HG02970 (cell line): Measurements from ENCODE around the gene DPM2.

Experiments
- ATAC-seq: cut with Tn5 transposase; IDR thresholded peaks from one replicate; pipeline ENCODE4 v1.9.1; 2021; ENCODE audit warnings: mild to moderate bottlenecking, moderate library complexity, moderate number of reproducible peaks; ENCODE audit not compliant: unreplicated experiment, low FRiP score

The DPM2 gene

GRCh38 chr9:127958728-127959127 is 21.1 kb upstream of the DPM2 start:
- no peak for ATAC-seq

- no peak for ATAC-seq
These were observed 17.8 kb upstream of the DPM2 start for GRCh38 chr9:127955294-127956015.

GRCh38 chr9:127954831-127955293 is 17.2 kb upstream of the DPM2 start:
- no peak for ATAC-seq

DNA sequence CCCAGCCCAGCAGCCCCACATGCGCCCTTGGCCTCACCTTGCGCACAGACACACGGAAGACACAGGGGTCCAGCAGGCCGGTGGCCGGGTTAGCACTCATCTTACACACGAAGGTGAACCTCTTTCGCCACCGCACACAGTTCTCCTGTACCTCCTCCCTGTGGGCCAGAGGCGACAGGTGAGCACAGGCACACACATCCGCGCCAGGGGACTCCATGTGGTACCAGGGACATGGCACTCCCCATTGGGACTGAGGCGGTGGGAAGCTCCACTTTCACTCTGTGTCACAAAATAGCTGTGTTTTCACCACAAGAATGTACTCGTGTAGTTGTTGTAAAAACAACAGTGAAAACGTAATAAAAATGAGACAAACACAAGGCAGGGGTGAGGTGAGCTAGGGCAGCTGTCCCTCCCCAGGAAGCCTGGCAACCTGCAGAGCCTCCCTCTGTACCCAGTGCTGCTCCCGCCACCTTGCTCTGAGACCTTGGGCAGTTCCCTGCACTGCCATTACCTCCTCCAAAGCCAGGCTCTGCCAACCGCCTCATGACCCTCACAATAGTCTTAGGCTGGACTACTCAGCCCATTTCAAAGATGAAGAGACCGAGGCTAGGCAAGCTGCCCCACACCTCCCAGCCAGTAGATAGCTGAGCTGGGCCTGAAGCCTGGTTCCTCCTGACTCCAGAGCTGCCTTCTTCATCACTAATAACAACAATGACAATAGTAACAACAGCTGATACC is 16.3 kb upstream of the DPM2 start:
- ATAC-seq = no peak

DNA sequence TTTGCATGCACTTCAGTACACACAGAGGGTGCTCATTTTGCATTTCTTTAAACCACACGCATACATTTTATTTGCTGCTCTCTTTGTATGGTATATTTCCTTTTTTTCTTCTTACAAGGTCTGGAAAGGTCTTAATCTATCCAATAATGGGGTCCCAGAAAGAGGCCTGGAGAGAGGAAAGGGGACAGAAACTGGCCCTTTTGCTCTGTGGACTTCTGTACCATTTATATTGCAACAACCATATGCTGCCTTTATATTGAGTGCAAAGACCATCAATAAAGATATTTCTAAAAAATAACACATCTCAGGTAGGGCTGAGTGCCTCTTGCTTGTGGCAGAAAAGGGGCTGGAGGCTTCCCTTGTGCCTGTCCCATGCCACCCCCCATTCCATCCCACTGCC is 15.5 kb upstream of the DPM2 start:
- no peak for ATAC-seq

- ATAC-seq = no peak
These were observed 13.0 kb upstream of the DPM2 start for GRCh38 chr9:127950513-127951289.

DNA sequence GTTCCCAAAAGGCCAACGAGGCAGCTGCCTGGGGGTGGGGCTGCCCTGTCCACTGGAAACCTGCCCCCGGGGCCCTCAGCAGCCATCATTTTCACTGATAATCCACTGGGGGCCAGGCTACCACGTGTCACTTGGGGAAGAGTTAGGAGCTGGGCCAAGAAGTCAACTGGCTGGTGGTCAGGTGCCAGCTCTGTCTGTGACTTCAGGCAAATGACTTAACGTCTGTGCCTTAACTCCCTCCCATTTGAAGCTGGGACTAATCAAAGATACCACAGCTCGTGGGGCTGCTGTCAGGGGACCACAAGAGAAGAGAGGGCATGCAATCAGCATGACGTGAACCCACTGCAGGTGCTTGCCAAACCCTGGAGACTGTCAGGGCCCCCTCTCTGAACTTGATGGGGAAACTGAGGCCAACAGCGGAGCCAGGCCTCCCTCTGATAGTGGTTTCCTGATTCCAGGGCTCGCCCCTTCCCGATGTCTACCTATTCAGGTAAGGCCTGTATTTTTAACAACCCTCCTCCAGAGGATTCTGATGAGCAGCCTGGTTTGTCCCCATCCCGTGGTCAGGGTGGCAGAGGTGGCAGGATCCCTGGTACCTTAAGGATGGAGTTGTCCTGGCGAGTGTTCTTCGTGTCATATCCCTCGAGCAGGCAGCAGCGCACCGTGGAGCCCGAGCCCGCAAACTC is 12.3 kb upstream of the DPM2 start:
- ATAC-seq = no peak

GRCh38 chr9:127947841-127948710 is 10.4 kb upstream of the DPM2 start:
- ATAC-seq = no peak

DNA sequence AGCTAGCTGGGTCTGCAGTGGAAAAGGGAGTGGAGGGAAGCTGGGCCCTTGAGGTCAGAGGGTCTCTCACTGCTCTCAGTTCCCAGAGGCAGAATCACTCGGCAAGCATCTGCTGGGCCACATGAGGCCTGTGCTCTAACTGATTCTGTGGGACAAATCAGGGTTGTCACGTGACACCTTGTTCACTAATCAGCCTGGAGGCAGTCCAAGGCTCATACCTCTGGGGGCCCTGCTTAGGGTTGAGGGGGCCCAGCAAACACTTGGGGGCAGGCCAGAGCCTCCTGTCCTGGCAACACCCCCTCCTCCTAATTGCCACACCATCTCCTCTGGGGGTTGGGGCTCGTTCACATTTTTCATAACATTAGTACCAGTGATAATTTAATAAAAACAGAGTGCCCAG is 9.1 kb upstream of the DPM2 start:
- ATAC-seq = no peak

GRCh38 chr9:127945942-127946341 is 8.3 kb upstream of the DPM2 start:
- no peak for ATAC-seq

- ATAC-seq = no peak
These were observed 7.7 kb upstream of the DPM2 start for GRCh38 chr9:127945338-127945737.

DNA sequence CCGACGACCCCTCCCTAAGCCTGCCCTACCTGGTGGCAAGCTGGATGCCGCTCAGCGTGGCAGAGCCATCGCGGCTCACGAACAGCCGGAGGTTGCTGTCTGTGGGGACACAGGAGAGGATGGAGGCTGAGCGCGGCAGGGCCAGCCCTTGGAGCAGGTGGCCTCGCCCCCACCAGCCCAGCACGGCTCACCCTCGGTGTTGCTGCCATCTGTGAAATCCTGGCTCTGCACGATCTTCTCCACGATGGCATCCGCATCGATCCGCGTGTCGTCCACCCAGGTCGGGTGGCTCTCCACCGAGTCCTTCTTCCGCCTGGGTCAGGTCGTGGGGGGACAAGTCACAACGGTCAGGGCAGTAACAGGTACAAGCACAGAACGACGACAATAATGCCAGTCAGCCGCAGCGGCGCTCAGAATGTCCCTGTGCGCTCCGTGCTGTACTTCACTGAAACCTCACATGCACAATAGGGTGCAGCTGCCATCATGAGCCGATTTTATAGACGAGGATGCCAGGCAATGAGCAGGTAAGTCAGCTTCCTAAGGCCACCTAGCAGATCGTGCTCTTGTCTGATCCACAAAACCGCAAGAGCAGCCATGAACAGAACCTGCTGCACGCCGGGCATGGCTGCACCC is 7.0 kb upstream of the DPM2 start:
- ATAC-seq = no peak

DNA sequence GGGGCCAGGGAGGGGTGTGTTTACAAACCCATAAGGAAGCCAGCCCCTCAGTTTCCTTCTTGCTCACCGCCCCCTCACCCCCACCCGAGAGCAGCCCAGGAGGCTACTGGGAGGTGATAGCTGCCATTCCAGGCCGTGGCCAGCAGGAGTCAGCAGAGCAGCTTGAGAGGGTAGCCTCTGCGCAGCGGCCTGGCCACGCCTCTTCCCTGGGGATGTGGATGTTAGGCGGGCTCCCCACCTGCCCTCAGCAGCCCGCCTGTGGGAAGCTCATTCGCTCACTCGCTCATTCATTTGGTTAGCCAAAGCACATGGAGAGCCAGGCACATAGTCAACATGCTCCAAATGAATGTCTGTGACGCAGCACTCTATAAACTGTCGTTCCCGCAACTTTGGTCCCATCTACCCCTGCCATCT is 6.1 kb upstream of the DPM2 start:
- ATAC-seq = no peak

GRCh38 chr9:127943011-127943662 is 5.5 kb upstream of the DPM2 start:
- ATAC-seq = no peak

DNA sequence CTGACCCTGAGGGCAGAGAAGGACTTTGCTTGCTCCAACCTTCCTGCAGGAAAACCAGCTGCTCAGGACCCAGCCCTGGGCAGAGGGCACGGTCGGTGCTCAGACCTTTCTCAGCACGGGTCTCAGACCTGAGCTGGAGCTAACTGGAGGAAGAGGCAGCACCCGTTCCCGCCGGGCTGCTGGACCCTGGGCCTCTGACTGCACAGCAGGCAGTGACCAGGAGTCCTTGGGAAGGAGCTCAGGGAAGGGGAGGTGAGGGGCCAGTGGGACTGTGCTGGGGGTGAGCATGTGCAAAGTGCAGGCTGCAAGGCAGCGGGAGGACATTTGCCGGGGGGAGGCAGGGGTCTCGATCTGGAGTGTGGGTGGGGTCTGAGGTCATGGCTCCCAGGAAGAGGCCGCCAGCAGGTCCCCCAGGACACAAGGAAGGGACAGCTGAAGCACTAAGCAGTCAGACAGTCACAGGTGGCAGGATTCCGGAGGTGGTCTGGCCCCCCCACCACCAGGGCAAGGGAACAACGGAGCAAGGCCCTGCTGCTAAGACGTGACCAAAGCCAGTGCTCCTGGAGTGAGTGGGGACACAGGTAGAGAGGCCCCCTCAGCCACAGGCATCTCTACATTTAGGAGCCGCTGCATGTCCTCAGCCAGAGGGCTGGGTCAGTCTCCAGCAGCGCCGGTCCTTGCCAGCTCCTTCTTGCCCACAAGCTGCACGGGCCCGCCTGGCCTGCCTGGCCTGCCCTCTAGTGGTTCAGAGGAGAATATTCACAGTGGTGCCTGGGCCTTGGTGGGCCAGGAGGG is 4.8 kb upstream of the DPM2 start:
- ATAC-seq = no peak

GRCh38 chr9:127941961-127942215 is 4.2 kb upstream of the DPM2 start:
- no peak for ATAC-seq

GRCh38 chr9:127941062-127941960 is 3.7 kb upstream of the DPM2 start:
- no peak for ATAC-seq
